ENCODE results near the gene ALK.

ALK gene

GRCh38 chr2:29900971-29901633, 20.3 kb downstream of the ALK start:
- no peak for TF ChIP-seq FOXP2 (optimal IDR thresholded peaks at IDR 0.05; ENCODE audit: borderline replicate concordance, extremely low read depth, extremely low read length, insufficient read depth)
- TF ChIP-seq REST (IDR thresholded peaks at IDR 0.05; ENCODE audit: insufficient read depth in 1 of 2, low read depth in 2 of 2, low read length in 2 of 2): no peak
- no peak for TF ChIP-seq SIN3A (IDR thresholded peaks at IDR 0.05; ENCODE audit: borderline replicate concordance, insufficient read depth, low read length)
- no peak for TF ChIP-seq TAF1 (IDR thresholded peaks at IDR 0.05; ENCODE audit: borderline replicate concordance, insufficient read depth, low read length)
- TF ChIP-seq POLR2AphosphoS5 (IDR thresholded peaks at IDR 0.05; ENCODE audit: low read depth, low read length): no peak

- TF ChIP-seq FOXP2 (optimal IDR thresholded peaks at IDR 0.05; ENCODE audit: borderline replicate concordance, extremely low read depth, extremely low read length, insufficient read depth) (no peak), REST (IDR thresholded peaks at IDR 0.05; ENCODE audit: insufficient read depth in 1 of 2, low read depth in 2 of 2, low read length in 2 of 2) (no peak), SIN3A (IDR thresholded peaks at IDR 0.05; ENCODE audit: borderline replicate concordance, insufficient read depth, low read length) (no peak), POLR2AphosphoS5 (IDR thresholded peaks at IDR 0.05; ENCODE audit: low read depth, low read length) (no peak), TAF1 (IDR thresholded peaks at IDR 0.05; ENCODE audit: borderline replicate concordance, insufficient read depth, low read length) (no peak)
These were observed 22.4 kb downstream of the ALK start for GRCh38 chr2:29898999-29899398.

- TF ChIP-seq TAF1 (IDR thresholded peaks at IDR 0.05; ENCODE audit: borderline replicate concordance, insufficient read depth, low read length) (no peak), POLR2AphosphoS5 (IDR thresholded peaks at IDR 0.05; ENCODE audit: low read depth, low read length) (no peak), FOXP2 (optimal IDR thresholded peaks at IDR 0.05; ENCODE audit: borderline replicate concordance, extremely low read depth, extremely low read length, insufficient read depth) (no peak), SIN3A (IDR thresholded peaks at IDR 0.05; ENCODE audit: borderline replicate concordance, insufficient read depth, low read length) (no peak), REST (IDR thresholded peaks at IDR 0.05; ENCODE audit: insufficient read depth in 1 of 2, low read depth in 2 of 2, low read length in 2 of 2) (no peak)
These were observed 26.4 kb downstream of the ALK start for GRCh38 chr2:29894822-29895614.

GRCh38 chr2:29892585-29893259, 28.7 kb downstream of the ALK start:
- TF ChIP-seq REST (IDR thresholded peaks at IDR 0.05; ENCODE audit: insufficient read depth in 1 of 2, low read depth in 2 of 2, low read length in 2 of 2) (no peak), POLR2AphosphoS5 (IDR thresholded peaks at IDR 0.05; ENCODE audit: low read depth, low read length) (no peak), FOXP2 (optimal IDR thresholded peaks at IDR 0.05; ENCODE audit: borderline replicate concordance, extremely low read depth, extremely low read length, insufficient read depth) (no peak), TAF1 (IDR thresholded peaks at IDR 0.05; ENCODE audit: borderline replicate concordance, insufficient read depth, low read length) (no peak), SIN3A (IDR thresholded peaks at IDR 0.05; ENCODE audit: borderline replicate concordance, insufficient read depth, low read length) (no peak)
